Measurements from ENCODE around the gene RANBP1. TPM values are rescaled to one million over a fixed set of nuclear protein-coding genes. Genes with fewer than 3 reads are reported as not detected.
A peak's percentile ranks its signal among the peaks of the same experiment; 100 is the strongest.

Gene RANBP1
- total and polyA plus RNA-seq, 9 of the 15 experiments (the other 6 are each of a cell fraction or from before 2014, with no cell fraction given), result 162 to 2,891 (median 1,289) TPM

DNA sequence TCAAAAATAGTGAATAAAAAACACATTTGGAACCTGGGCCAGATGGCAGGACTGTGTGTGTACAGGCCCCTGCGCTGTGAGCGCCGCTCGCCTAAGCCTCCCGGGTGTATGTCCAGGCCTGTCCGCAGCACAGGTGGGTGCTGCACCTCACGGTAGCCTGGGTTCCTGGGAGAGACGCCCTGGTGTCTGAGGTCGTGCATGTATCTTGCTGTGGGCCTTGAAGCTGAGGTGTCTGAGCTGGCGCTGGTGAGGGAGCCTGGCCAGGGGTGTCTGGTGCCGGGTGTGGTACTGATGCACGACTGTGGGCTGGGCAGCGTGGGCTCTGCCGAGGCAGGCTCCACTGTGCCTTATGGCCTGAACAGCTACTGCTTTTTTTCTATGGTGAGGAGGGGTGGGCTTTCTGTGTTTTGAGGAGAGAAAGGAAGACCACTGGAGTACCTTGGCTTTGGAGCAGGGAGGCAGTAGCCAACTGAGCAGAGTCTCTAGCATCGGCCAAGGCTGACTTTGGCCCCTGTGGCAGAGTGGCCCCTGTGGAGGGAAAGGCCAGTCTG, 11.5 kb downstream of the RANBP1 start (continued):
- TF ChIP-seq ATF1 (CRISPR knock-in tag; IDR thresholded peaks at IDR 0.05), result peak; percentile 33; the same call in 1 of the 2 replicates
- no peak for TF ChIP-seq ATF1 (tag; IDR thresholded peaks at IDR 0.05)
- no peak for TF ChIP-seq NBN (IDR thresholded peaks at IDR 0.05; ENCODE audit: low read depth)
- TF ChIP-seq TGIF2 (CRISPR knock-in tag; IDR thresholded peaks at IDR 0.05), result no peak
- TF ChIP-seq HOXB6 (CRISPR knock-in tag; IDR thresholded peaks at IDR 0.05; ENCODE audit: borderline replicate concordance), result no peak
- TF ChIP-seq CREM (IDR thresholded peaks at IDR 0.05; ENCODE audit: low read depth), result no peak
- TF ChIP-seq, protein P1, sequence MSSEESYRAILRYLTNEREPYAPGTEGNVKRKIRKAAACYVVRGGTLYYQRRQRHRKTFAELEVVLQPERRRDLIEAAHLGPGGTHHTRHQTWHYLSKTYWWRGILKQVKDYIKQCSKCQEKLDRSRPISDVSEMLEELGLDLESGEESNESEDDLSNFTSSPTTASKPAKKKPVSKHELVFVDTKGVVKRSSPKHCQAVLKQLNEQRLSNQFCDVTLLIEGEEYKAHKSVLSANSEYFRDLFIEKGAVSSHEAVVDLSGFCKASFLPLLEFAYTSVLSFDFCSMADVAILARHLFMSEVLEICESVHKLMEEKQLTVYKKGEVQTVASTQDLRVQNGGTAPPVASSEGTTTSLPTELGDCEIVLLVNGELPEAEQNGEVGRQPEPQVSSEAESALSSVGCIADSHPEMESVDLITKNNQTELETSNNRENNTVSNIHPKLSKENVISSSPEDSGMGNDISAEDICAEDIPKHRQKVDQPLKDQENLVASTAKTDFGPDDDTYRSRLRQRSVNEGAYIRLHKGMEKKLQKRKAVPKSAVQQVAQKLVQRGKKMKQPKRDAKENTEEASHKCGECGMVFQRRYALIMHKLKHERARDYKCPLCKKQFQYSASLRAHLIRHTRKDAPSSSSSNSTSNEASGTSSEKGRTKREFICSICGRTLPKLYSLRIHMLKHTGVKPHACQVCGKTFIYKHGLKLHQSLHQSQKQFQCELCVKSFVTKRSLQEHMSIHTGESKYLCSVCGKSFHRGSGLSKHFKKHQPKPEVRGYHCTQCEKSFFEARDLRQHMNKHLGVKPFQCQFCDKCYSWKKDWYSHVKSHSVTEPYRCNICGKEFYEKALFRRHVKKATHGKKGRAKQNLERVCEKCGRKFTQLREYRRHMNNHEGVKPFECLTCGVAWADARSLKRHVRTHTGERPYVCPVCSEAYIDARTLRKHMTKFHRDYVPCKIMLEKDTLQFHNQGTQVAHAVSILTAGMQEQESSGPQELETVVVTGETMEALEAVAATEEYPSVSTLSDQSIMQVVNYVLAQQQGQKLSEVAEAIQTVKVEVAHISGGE (CRISPR knock-in tag; IDR thresholded peaks at IDR 0.05), result no peak
- TF ChIP-seq ZNF3 (CRISPR knock-in tag; IDR thresholded peaks at IDR 0.05), result no peak
- TF ChIP-seq ZNF551 (CRISPR knock-in tag; IDR thresholded peaks at IDR 0.05), result no peak
- no peak for TF ChIP-seq EP400 (IDR thresholded peaks at IDR 0.05)
- TF ChIP-seq HEY1 (CRISPR knock-in tag; IDR thresholded peaks at IDR 0.05; ENCODE audit: borderline replicate concordance), result no peak
- TF ChIP-seq, protein P2, sequence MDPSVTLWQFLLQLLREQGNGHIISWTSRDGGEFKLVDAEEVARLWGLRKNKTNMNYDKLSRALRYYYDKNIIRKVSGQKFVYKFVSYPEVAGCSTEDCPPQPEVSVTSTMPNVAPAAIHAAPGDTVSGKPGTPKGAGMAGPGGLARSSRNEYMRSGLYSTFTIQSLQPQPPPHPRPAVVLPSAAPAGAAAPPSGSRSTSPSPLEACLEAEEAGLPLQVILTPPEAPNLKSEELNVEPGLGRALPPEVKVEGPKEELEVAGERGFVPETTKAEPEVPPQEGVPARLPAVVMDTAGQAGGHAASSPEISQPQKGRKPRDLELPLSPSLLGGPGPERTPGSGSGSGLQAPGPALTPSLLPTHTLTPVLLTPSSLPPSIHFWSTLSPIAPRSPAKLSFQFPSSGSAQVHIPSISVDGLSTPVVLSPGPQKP (CRISPR knock-in tag; IDR thresholded peaks at IDR 0.05), result no peak
- no peak for TF ChIP-seq EHMT2 (IDR thresholded peaks at IDR 0.05)
- no peak for TF ChIP-seq STAT5B (CRISPR knock-in tag; IDR thresholded peaks at IDR 0.05)
- TF ChIP-seq KLF6 (CRISPR knock-in tag; IDR thresholded peaks at IDR 0.05; ENCODE audit: borderline replicate concordance), result no peak
- TF ChIP-seq KLF1 (tag; IDR thresholded peaks at IDR 0.05), result no peak
- TF ChIP-seq THRAP3 (IDR thresholded peaks at IDR 0.05; ENCODE audit: borderline replicate concordance), result peak; percentile 83; the same call in 1 of the 2 replicates
- TF ChIP-seq TCF7 (IDR thresholded peaks at IDR 0.05; ENCODE audit: borderline replicate concordance), result no peak; the same call in 1 of the 2 replicates
- no peak for TF ChIP-seq ZBTB17 (CRISPR knock-in tag; IDR thresholded peaks at IDR 0.05)
- TF ChIP-seq GABPB1 (CRISPR knock-in tag; IDR thresholded peaks at IDR 0.05), result no peak
- TF ChIP-seq, protein P3, sequence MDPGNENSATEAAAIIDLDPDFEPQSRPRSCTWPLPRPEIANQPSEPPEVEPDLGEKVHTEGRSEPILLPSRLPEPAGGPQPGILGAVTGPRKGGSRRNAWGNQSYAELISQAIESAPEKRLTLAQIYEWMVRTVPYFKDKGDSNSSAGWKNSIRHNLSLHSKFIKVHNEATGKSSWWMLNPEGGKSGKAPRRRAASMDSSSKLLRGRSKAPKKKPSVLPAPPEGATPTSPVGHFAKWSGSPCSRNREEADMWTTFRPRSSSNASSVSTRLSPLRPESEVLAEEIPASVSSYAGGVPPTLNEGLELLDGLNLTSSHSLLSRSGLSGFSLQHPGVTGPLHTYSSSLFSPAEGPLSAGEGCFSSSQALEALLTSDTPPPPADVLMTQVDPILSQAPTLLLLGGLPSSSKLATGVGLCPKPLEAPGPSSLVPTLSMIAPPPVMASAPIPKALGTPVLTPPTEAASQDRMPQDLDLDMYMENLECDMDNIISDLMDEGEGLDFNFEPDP (CRISPR knock-in tag; IDR thresholded peaks at IDR 0.05), result no peak

All from K562 (cell line).